T-helper 2 cell treated with Interferon-gamma antibody and Interleukin-4, amounts not matched to agents 5 μg/mL and 100 μg/mL, for 36 hours (primary cell): Measurements from ENCODE around the gene WDTC1.
A peak's percentile ranks its signal among the peaks of the same experiment; 100 is the strongest.

Experiments
- DNase-seq: peaks from one replicate; pipeline ENCODE4 v3.0.0; 2021; ENCODE audit warnings: low spot score
- H3K27ac Mint-ChIP-seq: one replicate; pipeline ENCODE4 v1.8.0; 2021; ENCODE audit warnings: mild to moderate bottlenecking, mixed read lengths
- H3K27me3 Mint-ChIP-seq: one replicate; pipeline ENCODE4 v1.8.0; 2021; ENCODE audit warnings: low read depth, mixed read lengths
- H3K36me3 Mint-ChIP-seq: one replicate; pipeline ENCODE4 v1.8.0; 2021; ENCODE audit warnings: low read depth, mixed read lengths
- H3K4me1 Mint-ChIP-seq: one replicate; pipeline ENCODE4 v1.8.0; 2021; ENCODE audit warnings: low read depth, mixed read lengths
- H3K4me3 Mint-ChIP-seq: one replicate; pipeline ENCODE4 v1.8.0; 2022; ENCODE audit warnings: mild to moderate bottlenecking, moderate library complexity, mixed read lengths
- H3K9me3 Mint-ChIP-seq: one replicate; pipeline ENCODE4 v1.8.0; 2021; ENCODE audit warnings: mixed read lengths

The WDTC1 gene

GRCh38 chr1:27321813-27322568 lies 87.6 kb downstream of the WDTC1 start, which contains the start of gene TMEM222:
Gene TMEM222 (plus strand): TSS chr1:27322163. CDS start chr1:27322198, 35 bp downstream.
- Mint-ChIP-seq H3K27me3 (peaks cover 3% of the 10 kb centered on the region), H3K4me3 (peak within 1 kb of the TSS; percentile 96), H3K27ac (peak within 1 kb of the TSS; percentile 93), H3K36me3 (peaks cover 22% of the 10 kb centered on the region), H3K4me1 (peaks cover 19% of the 10 kb centered on the region), H3K9me3 (no peaks in the 10 kb centered on the region)
- DNase-seq: peak; percentile 99

GRCh38 chr1:27322569-27323240 lies 88.3 kb downstream of the WDTC1 start:
- DNase-seq: peak; percentile 10
- H3K27ac Mint-ChIP-seq: peak overlapping the region; percentile 93
- H3K4me3 Mint-ChIP-seq: peak overlapping the region; percentile 96
- no peaks in the 10 kb centered on the region for H3K9me3 Mint-ChIP-seq
- H3K36me3 Mint-ChIP-seq: peaks cover 22% of the 10 kb centered on the region
- peaks cover 3% of the 10 kb centered on the region for H3K27me3 Mint-ChIP-seq
- peaks cover 20% of the 10 kb centered on the region for H3K4me1 Mint-ChIP-seq

- Mint-ChIP-seq H3K9me3 (no peaks in the 10 kb centered on the region), H3K4me1 (peaks cover 20% of the 10 kb centered on the region), H3K27ac (no peak overlapping the region), H3K27me3 (no peaks in the 10 kb centered on the region), H3K4me3 (no peak overlapping the region), H3K36me3 (peaks cover 28% of the 10 kb centered on the region)
- no peak for DNase-seq
Measured at GRCh38 chr1:27325286-27325685, 90.9 kb downstream of the WDTC1 start.

GRCh38 chr1:27327964-27328363 lies 93.5 kb downstream of the WDTC1 start:
- H3K4me3 Mint-ChIP-seq: no peak overlapping the region
- peaks cover 19% of the 10 kb centered on the region for H3K4me1 Mint-ChIP-seq
- no peaks in the 10 kb centered on the region for H3K27me3 Mint-ChIP-seq
- no peaks in the 10 kb centered on the region for H3K9me3 Mint-ChIP-seq
- H3K27ac Mint-ChIP-seq: no peak overlapping the region
- H3K36me3 Mint-ChIP-seq: peaks cover 40% of the 10 kb centered on the region
- no peak for DNase-seq

GRCh38 chr1:27330786-27331185 lies 96.4 kb downstream of the WDTC1 start:
- peaks cover 8% of the 10 kb centered on the region for H3K4me1 Mint-ChIP-seq
- peaks cover 38% of the 10 kb centered on the region for H3K36me3 Mint-ChIP-seq

GRCh38 chr1:27331426-27331825 lies 97.0 kb downstream of the WDTC1 start:
- H3K4me3 Mint-ChIP-seq: no peak overlapping the region
- no peak overlapping the region for H3K27ac Mint-ChIP-seq
- peaks cover 34% of the 10 kb centered on the region for H3K36me3 Mint-ChIP-seq
- H3K4me1 Mint-ChIP-seq: peaks cover 8% of the 10 kb centered on the region
- DNase-seq: no peak
- no peaks in the 10 kb centered on the region for H3K27me3 Mint-ChIP-seq
- no peaks in the 10 kb centered on the region for H3K9me3 Mint-ChIP-seq

More at GRCh38 chr1:27330786-27331185, 96.4 kb downstream of the WDTC1 start:
- Mint-ChIP-seq H3K27me3 (no peaks in the 10 kb centered on the region), H3K4me3 (no peak overlapping the region), H3K27ac (no peak overlapping the region), H3K9me3 (no peaks in the 10 kb centered on the region)
- DNase-seq: no peak

GRCh38 chr1:27331922-27332321 lies 97.5 kb downstream of the WDTC1 start:
- H3K27ac Mint-ChIP-seq: peak overlapping the region; percentile 53
- H3K27me3 Mint-ChIP-seq: no peaks in the 10 kb centered on the region
- H3K9me3 Mint-ChIP-seq: no peaks in the 10 kb centered on the region
- peaks cover 38% of the 10 kb centered on the region for H3K36me3 Mint-ChIP-seq
- peaks cover 6% of the 10 kb centered on the region for H3K4me1 Mint-ChIP-seq
- H3K4me3 Mint-ChIP-seq: no peak overlapping the region
- DNase-seq: no peak

GRCh38 chr1:27332536-27333281 lies 98.3 kb downstream of the WDTC1 start:
- peaks cover 38% of the 10 kb centered on the region for H3K36me3 Mint-ChIP-seq

GRCh38 chr1:27333717-27334279 lies 99.4 kb downstream of the WDTC1 start:
- Mint-ChIP-seq H3K9me3 (no peaks in the 10 kb centered on the region), H3K27me3 (no peaks in the 10 kb centered on the region), H3K4me1 (peaks cover 4% of the 10 kb centered on the region), H3K4me3 (no peak overlapping the region), H3K36me3 (peaks cover 39% of the 10 kb centered on the region), H3K27ac (no peak overlapping the region)
- DNase-seq: no peak

More at GRCh38 chr1:27332536-27333281, 98.3 kb downstream of the WDTC1 start:
- Mint-ChIP-seq H3K27me3 (no peaks in the 10 kb centered on the region), H3K9me3 (no peaks in the 10 kb centered on the region), H3K27ac (peak overlapping the region; percentile 26), H3K4me1 (peaks cover 4% of the 10 kb centered on the region), H3K4me3 (no peak overlapping the region)
- peak; percentile 23 for DNase-seq

GRCh38 chr1:27335506-27336422 lies 101.3 kb downstream of the WDTC1 start:
- Mint-ChIP-seq H3K4me1 (peaks cover 13% of the 10 kb centered on the region), H3K27me3 (no peaks in the 10 kb centered on the region), H3K4me3 (no peak overlapping the region), H3K27ac (no peak overlapping the region), H3K9me3 (no peaks in the 10 kb centered on the region), H3K36me3 (peaks cover 31% of the 10 kb centered on the region)
- no peak for DNase-seq

- Mint-ChIP-seq H3K36me3 (peaks cover 31% of the 10 kb centered on the region), H3K9me3 (no peaks in the 10 kb centered on the region), H3K27ac (no peak overlapping the region), H3K27me3 (no peaks in the 10 kb centered on the region), H3K4me1 (peaks cover 19% of the 10 kb centered on the region), H3K4me3 (no peak overlapping the region)
- DNase-seq: no peak
Measured at GRCh38 chr1:27336756-27337155, 102.3 kb downstream of the WDTC1 start.

- Mint-ChIP-seq H3K27ac (peak overlapping the region; percentile 63), H3K4me1 (peaks cover 24% of the 10 kb centered on the region), H3K36me3 (peaks cover 24% of the 10 kb centered on the region), H3K27me3 (no peaks in the 10 kb centered on the region), H3K4me3 (no peak overlapping the region), H3K9me3 (no peaks in the 10 kb centered on the region)
- no peak for DNase-seq
Measured at GRCh38 chr1:27338751-27339150, 104.3 kb downstream of the WDTC1 start.

- H3K27ac Mint-ChIP-seq: peak overlapping the region; percentile 62
- peaks cover 28% of the 10 kb centered on the region for H3K4me1 Mint-ChIP-seq
- no peaks in the 10 kb centered on the region for H3K27me3 Mint-ChIP-seq
- no peak for DNase-seq
- H3K9me3 Mint-ChIP-seq: no peaks in the 10 kb centered on the region
- H3K4me3 Mint-ChIP-seq: no peak overlapping the region
- H3K36me3 Mint-ChIP-seq: peaks cover 22% of the 10 kb centered on the region
Measured at GRCh38 chr1:27339213-27339612, 104.8 kb downstream of the WDTC1 start.
